Heart right ventricle (tissue), 16 donors: ENCODE results near the gene LGR6. TPM values are rescaled to one million over a fixed set of nuclear protein-coding genes. Genes with fewer than 3 reads are reported as not detected.

Source experiments
- ATAC-seq, 8 donors: fragments of 200-7000 bp; cut with Tn5 transposase; one replicate each; pipeline ENCODE4 v1.9.1; 2020; ENCODE audit warnings: mild to moderate bottlenecking in 8 of 8, moderate library complexity in 8 of 8, moderate number of reproducible peaks in 1 of 8
- DNase-seq, 2 donors: peaks; one replicate each; pipeline ENCODE4 v3.0.0-alpha.2; 2020
- H3K27ac ChIP-seq, 10 donors: fragments of 200-600 bp; sonication (generic) in 2 of 10; one replicate each; pipeline versions ENCODE4 v1.5.0 to v1.8.0; 2020 to 2022; ENCODE audit warnings: mild to moderate bottlenecking in 3 of 10
- H3K27me3 ChIP-seq, 7 donors: fragments of 200-600 bp; one replicate each; pipeline ENCODE4 v1.8.0; 2021 to 2022; ENCODE audit warnings: mild to moderate bottlenecking in 2 of 7
- H3K36me3 ChIP-seq, 9 donors: fragments of 200-600 bp; sonication (generic) in 1 of 9; one replicate each; pipeline versions ENCODE4 v1.5.0 to v1.8.0; 2020 to 2022; ENCODE audit warnings: mild to moderate bottlenecking in 2 of 9
- H3K4me1 ChIP-seq, 9 donors: fragments of 200-600 bp; sonication (generic) in 1 of 9; one replicate each; pipeline versions ENCODE4 v1.5.0 to v1.8.0; 2020 to 2022; ENCODE audit warnings: mild to moderate bottlenecking in 4 of 9
- H3K4me3 ChIP-seq, 10 donors: fragments of 200-600 bp; sonication (generic) in 2 of 10; one replicate each; pipeline versions ENCODE4 v1.5.0 to v1.8.0; 2020 to 2022; ENCODE audit warnings: mild to moderate bottlenecking in 7 of 10, moderate library complexity in 2 of 10
- H3K9me3 ChIP-seq, 11 donors: fragments of 200-600 bp in 10 of 11; sonication (generic) in 2 of 11; one replicate each; pipeline versions ENCODE4 v1.5.0 to v1.8.0; 2013 to 2022; ENCODE audit warnings: mild to moderate bottlenecking in 2 of 11, control low read depth in 1 of 11, moderate library complexity in 1 of 11
- WGBS, 2 donors: extraction: QIAGEN DNeasy Blood & Tissue Kit; methylation state at CpG; one replicate each; pipeline ENCODE4 v1.1.7; 2013; ENCODE audit warnings: inconsistent platforms in 1 of 2; 5-methylcytosine and 5-hydroxymethylcytosine counted together
- intact Hi-C, 10 donors: fragments of 100-400 bp; cut with DNase I; formaldehyde crosslinking; loops; one replicate each; pipeline versions ENCODE4 v1.11.1 to v1.14.2; 2022
- polyA plus RNA-seq, 2 donors: library from polyadenylated mRNA; stranded (reverse); fragments of 200-250 nt; gene quantifications; one replicate each; pipeline ENCODE4 v1.2.3, GENCODE V29; 2013
- total RNA-seq, 10 donors: library from RNA; stranded (reverse); fragmentation: NEBNext Ultra II Directional in 3 of 10; extraction: Animal tissue kit (Norgen Biotek cat#: 25700) in 3 of 10; gene quantifications; one replicate each; pipeline versions ENCODE4 v1.2.1 to v1.2.4, GENCODE V29; 2021 to 2023
- TF ChIP-seq, protein P1 (sequence below), 9 donors: fragments of 200-600 bp; sonication (generic) in 2 of 9; IDR thresholded peaks; one replicate each; pipeline versions ENCODE4 v1.5.0 to v1.8.0; 2021 to 2022; ENCODE audit warnings: antibody characterized with exemption in 9 of 9, mild to moderate bottlenecking in 5 of 9, moderate library complexity in 1 of 9
- donor health status: Arrhythmogenic right ventricular cardiomyopathy.
- donor health status: ischemic (EF 13 %, LVEDD 7.1; RV severe dilation, severe dysfunction).
- donor health status: healthy with polysubstance abuse.
- donor health status: DM: no; HTN: yes; CAD: no.
- donor health status: DM: no; HTN: no; CAD: no.
- donor health status: ischemic (EF 25% LVEDD 6.9; RV normal size, moderate dysfunction).
- donor health status: ischemic (EF 25% LVEDD 5.7; RV mildly dilated, moderate dysfunction).
- donor health status: healthy.
- donor health status: DM: yes; HTN: yes; CAD: no.
- donor health status: Ischemic cardiomyopathy.
- donor health status: ischemic (EF 35%, LVEDD 5.7; RV mildly dilated, moderate dysfunction).
- donor health status: nonischemic (EF 11% LVEDD 7.7; RV severe dilation, severe dysfunction).
- donor health status: DM: yes; HTN: yes; CAD: no.
- donor health status: PGD.
- donor health status: ischemic (EF 29% LVEDD 5.4; RV normal size, mild dysfunction).
- donor health status: nonischemic (EF 23%, LVEDD 6.1; RV moderate dilation, normal function).

LGR6 gene
- total and polyA plus RNA-seq, 12 donors: 0.19 to 13.5 (median 2.2) TPM

DNA sequence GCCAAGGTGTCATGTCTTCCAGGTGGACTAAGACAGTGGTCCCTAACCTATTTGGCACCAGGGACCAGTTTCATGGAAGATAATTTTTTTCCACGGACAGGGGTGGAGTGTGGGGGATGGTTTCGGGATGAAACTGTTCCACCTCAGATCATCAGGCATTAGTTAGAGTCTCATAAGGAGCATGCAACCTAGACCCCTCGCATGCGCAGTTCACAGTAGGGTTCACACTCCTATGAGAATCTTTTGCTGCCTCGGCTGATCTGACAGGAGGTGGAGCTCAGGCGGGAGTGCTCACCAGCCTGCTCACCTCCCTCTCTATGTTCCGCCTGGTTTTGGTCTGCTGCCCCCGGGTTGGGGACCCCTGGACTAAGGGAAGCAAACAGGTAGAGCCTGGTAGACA is 30.9 kb downstream of the LGR6 start:
- no peak overlapping the region for H3K27ac ChIP-seq
- 87 to 88% methylated on average over 8 of the region's 8 CpGs for WGBS, 2 donors
- ATAC-seq: no peak

DNA sequence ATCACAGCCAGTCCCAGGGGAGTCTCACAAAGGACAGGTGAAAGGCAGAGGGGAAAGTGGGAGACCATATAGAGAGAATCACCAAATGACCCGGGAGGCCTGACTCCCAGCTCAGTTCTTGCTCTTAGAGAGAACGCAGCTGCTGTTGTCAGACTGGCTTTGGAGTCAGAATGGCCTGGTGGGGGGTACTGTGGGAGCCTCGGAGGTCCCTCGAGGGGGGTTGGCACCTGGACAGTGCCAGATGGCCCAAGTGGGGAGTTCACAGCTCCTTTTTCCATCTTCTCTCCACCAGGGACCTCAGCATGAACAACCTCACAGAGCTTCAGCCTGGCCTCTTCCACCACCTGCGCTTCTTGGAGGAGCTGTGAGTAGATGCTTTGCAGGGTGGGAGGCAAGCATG is 31.5 kb downstream of the LGR6 start:
- intact Hi-C loops: no loop called here
- Histone ChIP-seq H3K4me3 (no peak overlapping the region), H3K9me3 (no peaks in the 10 kb centered on the region), H3K27ac (no peak overlapping the region), H3K4me1 (peaks cover 0 to 10% (median 4%) of the 10 kb centered on the region in 9 donors), H3K27me3 (peaks cover 0 to 13% (median 0%) of the 10 kb centered on the region in 7 donors), H3K36me3 (no peaks in the 10 kb centered on the region)
- WGBS, 2 donors: 74 to 77% methylated on average over 5 of the region's 5 CpGs
- TF ChIP-seq, protein P1, sequence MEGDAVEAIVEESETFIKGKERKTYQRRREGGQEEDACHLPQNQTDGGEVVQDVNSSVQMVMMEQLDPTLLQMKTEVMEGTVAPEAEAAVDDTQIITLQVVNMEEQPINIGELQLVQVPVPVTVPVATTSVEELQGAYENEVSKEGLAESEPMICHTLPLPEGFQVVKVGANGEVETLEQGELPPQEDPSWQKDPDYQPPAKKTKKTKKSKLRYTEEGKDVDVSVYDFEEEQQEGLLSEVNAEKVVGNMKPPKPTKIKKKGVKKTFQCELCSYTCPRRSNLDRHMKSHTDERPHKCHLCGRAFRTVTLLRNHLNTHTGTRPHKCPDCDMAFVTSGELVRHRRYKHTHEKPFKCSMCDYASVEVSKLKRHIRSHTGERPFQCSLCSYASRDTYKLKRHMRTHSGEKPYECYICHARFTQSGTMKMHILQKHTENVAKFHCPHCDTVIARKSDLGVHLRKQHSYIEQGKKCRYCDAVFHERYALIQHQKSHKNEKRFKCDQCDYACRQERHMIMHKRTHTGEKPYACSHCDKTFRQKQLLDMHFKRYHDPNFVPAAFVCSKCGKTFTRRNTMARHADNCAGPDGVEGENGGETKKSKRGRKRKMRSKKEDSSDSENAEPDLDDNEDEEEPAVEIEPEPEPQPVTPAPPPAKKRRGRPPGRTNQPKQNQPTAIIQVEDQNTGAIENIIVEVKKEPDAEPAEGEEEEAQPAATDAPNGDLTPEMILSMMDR (IDR thresholded peaks at IDR 0.05): no peak
- ATAC-seq (no peak), DNase-seq (no peak)

More for the DNA sequence above, 30.9 kb downstream of the LGR6 start:
- H3K4me1 ChIP-seq: peaks cover 0 to 10% (median under 1%) of the 10 kb centered on the region in 9 donors
- peaks cover 0 to 17% (median 0%) of the 10 kb centered on the region in 7 donors for H3K27me3 ChIP-seq
- no peaks in the 10 kb centered on the region for H3K36me3 ChIP-seq
- H3K9me3 ChIP-seq: no peaks in the 10 kb centered on the region
- H3K4me3 ChIP-seq: no peak overlapping the region
- TF ChIP-seq, protein P1 (IDR thresholded peaks at IDR 0.05): no peak
- intact Hi-C loops: no loop called here
- DNase-seq: no peak

DNA sequence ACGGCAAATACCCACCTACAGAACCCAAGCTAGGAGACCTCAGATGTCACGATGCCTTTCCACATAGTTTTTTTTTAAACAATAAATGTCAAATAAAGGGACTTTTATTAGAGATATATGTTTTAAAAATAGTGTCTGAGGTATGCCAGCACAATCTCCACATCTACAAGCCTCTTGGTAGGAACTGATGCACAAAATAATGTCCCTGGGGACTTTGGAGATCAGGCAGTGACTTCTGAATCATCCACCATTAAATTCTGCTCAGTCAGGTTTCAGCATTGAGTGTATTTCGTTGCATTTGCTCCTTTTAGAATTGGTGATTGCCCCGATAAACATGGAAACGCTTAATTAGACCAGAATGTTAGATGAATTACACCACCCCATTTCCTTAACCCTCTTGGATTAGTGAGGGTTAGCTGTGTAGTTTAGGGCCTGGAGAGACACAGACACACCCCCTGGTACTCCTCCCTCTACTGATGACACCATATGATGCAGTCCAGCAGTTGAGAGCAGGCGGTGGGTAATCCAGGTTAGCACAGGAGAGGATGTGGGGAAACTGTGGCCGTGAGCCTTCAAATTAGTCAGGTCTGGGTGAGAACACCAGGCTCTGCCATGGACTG is 33.6 kb downstream of the LGR6 start:
- Histone ChIP-seq H3K27me3 (peaks cover 0 to 11% (median 0%) of the 10 kb centered on the region in 7 donors), H3K9me3 (no peaks in the 10 kb centered on the region), H3K36me3 (no peaks in the 10 kb centered on the region), H3K4me3 (no peak overlapping the region), H3K4me1 (peaks cover 0 to 10% (median 4%) of the 10 kb centered on the region in 9 donors), H3K27ac (no peak overlapping the region)
- DNase-seq: no peak
- intact Hi-C loops: no loop called here
- no peak for ATAC-seq
- 85 to 86% methylated on average over 7 of the region's 7 CpGs for WGBS, 2 donors
- TF ChIP-seq, protein P1 (IDR thresholded peaks at IDR 0.05): no peak

DNA sequence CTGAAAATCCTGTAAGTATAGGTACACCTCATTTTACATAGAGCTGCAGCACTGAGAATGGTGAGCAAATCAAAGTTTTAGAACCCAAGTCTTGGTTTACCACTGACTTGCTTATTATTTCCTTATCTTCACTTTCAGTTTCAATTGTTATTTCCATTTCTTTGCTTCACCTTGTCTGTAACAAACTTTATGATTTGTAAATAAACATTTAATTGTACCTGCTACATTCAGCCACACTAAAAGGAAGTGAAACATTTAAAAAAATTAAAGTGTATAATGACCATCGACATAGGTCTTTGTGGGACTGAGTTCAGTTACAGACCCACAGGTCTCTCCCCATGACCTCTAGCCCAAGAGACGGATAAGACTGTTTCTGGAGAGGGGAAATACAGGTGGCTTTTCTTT is 34.4 kb downstream of the LGR6 start:
- intact Hi-C loops: no loop called here
- TF ChIP-seq, protein P1 (IDR thresholded peaks at IDR 0.05): no peak
- ATAC-seq: no peak
- Histone ChIP-seq H3K4me1 (peaks cover 0 to 9% (median 4%) of the 10 kb centered on the region in 9 donors), H3K36me3 (no peaks in the 10 kb centered on the region), H3K27me3 (peaks cover 0 to 4% (median 0%) of the 10 kb centered on the region in 7 donors), H3K27ac (no peak overlapping the region), H3K9me3 (no peaks in the 10 kb centered on the region), H3K4me3 (no peak overlapping the region)
- no peak for DNase-seq
- 82 to 86% methylated on average over 2 of the region's 2 CpGs for WGBS, 2 donors
